Panc1 (cell line): ENCODE results near the gene FOXF2. TPM values are rescaled to one million over a fixed set of nuclear protein-coding genes. Genes with fewer than 3 reads are reported as not detected.

Experiments used
- ATAC-seq: fragments of 200-7000 bp; cut with Tn5 transposase; 2 replicates; pipeline ENCODE4 v1.9.1; 2020; ENCODE audit warnings: mild to moderate bottlenecking, moderate library complexity
- Bru-seq: library from RNA; stranded (reverse); fragments of 400-500 nt; gene quantifications from one replicate; lab custom pipeline; 2021; lab: Mats Ljungman, UMichigan
- BruChase-seq, 2 experiments: library from RNA; stranded (reverse); fragments of 400-500 nt; gene quantifications; one replicate each; lab custom pipeline; 2021; lab: Mats Ljungman, UMichigan
- BruUV-seq: library from RNA; stranded (reverse); fragments of 400-500 nt; replicated peaks from 2 replicates; lab custom pipeline; 2021; lab: Mats Ljungman, UMichigan
- CTCF ChIA-PET: fragments of 300-600 bp; sonication (Branson Sonifier 250); formaldehyde crosslinking; loops from one replicate; lab custom pipeline; 2022; ENCODE audit warnings: antibody characterized with exemption; lab: Charles Lee
- POLR2A ChIA-PET: fragments of 300-600 bp; sonication (Branson Sonifier 250); formaldehyde crosslinking; loops from one replicate; lab custom pipeline; 2022; ENCODE audit warnings: antibody characterized with exemption; lab: Charles Lee
- DNase-seq: peaks from one replicate; pipeline ENCODE4 v3.0.0-alpha.2; 2010; ENCODE audit warnings: low read depth, low spot score
- H3K27ac ChIP-seq: 2 replicates; pipeline ENCODE4 v1.5.1; 2011; ENCODE audit warnings: mild to moderate bottlenecking, low read length, inconsistent platforms
- H3K27me3 ChIP-seq: fragments of 200-500 bp; sonication (Bioruptor generic); 2 replicates; pipeline ENCODE4 v1.6.0; 2014; ENCODE audit warnings: low read length, inconsistent platforms; ENCODE audit not compliant: control insufficient read depth, insufficient read depth
- H3K36me3 ChIP-seq: fragments of 200-500 bp; sonication (Bioruptor generic); 2 replicates; pipeline ENCODE4 v1.5.1; 2014; ENCODE audit warnings: inconsistent platforms, mild to moderate bottlenecking, low read length, moderate library complexity; ENCODE audit not compliant: control insufficient read depth, insufficient read depth
- H3K4me1 ChIP-seq: 2 replicates; pipeline ENCODE4 v1.5.1; 2011; ENCODE audit warnings: inconsistent platforms, mild to moderate bottlenecking, low read length, moderate library complexity; ENCODE audit not compliant: control insufficient read depth, insufficient read depth
- H3K4me3 ChIP-seq, 2 experiments: 2 replicates each; pipeline ENCODE4 v1.5.1; 2011 to 2012; ENCODE audit warnings: low read depth in 2 of 2, low read length in 2 of 2, mild to moderate bottlenecking in 2 of 2, inconsistent platforms in 1 of 2, moderate library complexity in 1 of 2
- H3K9me3 ChIP-seq: fragments of 200-500 bp; sonication (Bioruptor generic); 2 replicates; pipeline ENCODE4 v1.5.1; 2014; ENCODE audit warnings: low read depth, mild to moderate bottlenecking, inconsistent platforms, low read length, moderate library complexity; ENCODE audit not compliant: control insufficient read depth, insufficient read depth
- POLR2AphosphoS5 ChIP-seq: IDR thresholded peaks from 2 replicates; pipeline ENCODE4 v1.6.1; 2012; ENCODE audit warnings: mild to moderate bottlenecking, low read depth, low read length, moderate library complexity
- SIN3A ChIP-seq: IDR thresholded peaks from 2 replicates; pipeline ENCODE4 v1.6.1; 2012; ENCODE audit warnings: low read depth, mild to moderate bottlenecking, low read length, moderate library complexity, borderline replicate concordance; ENCODE audit not compliant: insufficient read depth
- TCF7L2 ChIP-seq: IDR thresholded peaks from 2 replicates; pipeline ENCODE4 v1.6.1; 2011; ENCODE audit warnings: mild to moderate bottlenecking, low read depth, low read length, inconsistent platforms
- in situ Hi-C: cut with HindIII; loops from 2 replicates; pipeline ENCODE4 v1.10.0; 2016; ENCODE audit warnings: low sequenced_read_pairs, low pct_unique_long_range_greater_than_20kb
- intact Hi-C: fragments of 100-400 bp; cut with micrococcal nuclease; formaldehyde crosslinking; loops from one replicate; pipeline ENCODE4 v1.10.0; 2022; ENCODE audit not compliant: unreplicated experiment
- long read RNA-seq: library from polyadenylated mRNA; unstranded; transcript quantifications from one replicate; pipeline ENCODE4 v2.0.0, GENCODE V29; 2021; ENCODE audit not compliant: unreplicated experiment
- polyA plus RNA-seq: library from polyadenylated mRNA; unstranded; fragments of >200 nt; gene quantifications from one replicate; pipeline ENCODE4 v1.2.1, GENCODE V29; 2012; ENCODE audit warnings: missing spikeins; ENCODE audit not compliant: insufficient read length
- total RNA-seq: library from RNA; stranded (reverse); gene quantifications from one replicate; pipeline ENCODE4 v1.2.1, GENCODE V29; 2021; ENCODE audit not compliant: unreplicated experiment
- TF ChIP-seq, protein P1 (sequence below), 2 experiments: IDR thresholded peaks; 2 replicates each; pipeline ENCODE4 v1.6.1; 2011 to 2012; ENCODE audit warnings: low read depth in 2 of 2, control low read depth in 1 of 2, low read length in 1 of 2, mild to moderate bottlenecking in 1 of 2, moderate library complexity in 1 of 2; ENCODE audit not compliant: insufficient read depth in 1 of 2
- TF ChIP-seq, protein P2 (sequence below): fragments of 450-650 bp; IDR thresholded peaks from 2 replicates; pipeline ENCODE4 v1.5.1; 2017; ENCODE audit warnings: mild to moderate bottlenecking

Gene FOXF2
- 12.7 TPM for total RNA-seq
- 9.5 TPM for polyA plus RNA-seq
- Bru-seq, nascent RNA: percentile 45 among the genes with signal in this experiment
- percentile 61 among the genes with signal in this experiment for BruChase-seq, experiment 1, labeled RNA remaining after a 2-hour chase
- BruChase-seq, experiment 2, labeled RNA remaining after a 6-hour chase: percentile 65 among the genes with signal in this experiment
- long read RNA-seq, transcript FOXF2-202 (2 exons, 2,451 nt): major isoform, 50 of 60 reads
- long read RNA-seq, partial matches to known transcripts: 0 of 60 reads
- long read RNA-seq, other reads (novel, unspliced or antisense): 10 of 60 reads

DNA sequence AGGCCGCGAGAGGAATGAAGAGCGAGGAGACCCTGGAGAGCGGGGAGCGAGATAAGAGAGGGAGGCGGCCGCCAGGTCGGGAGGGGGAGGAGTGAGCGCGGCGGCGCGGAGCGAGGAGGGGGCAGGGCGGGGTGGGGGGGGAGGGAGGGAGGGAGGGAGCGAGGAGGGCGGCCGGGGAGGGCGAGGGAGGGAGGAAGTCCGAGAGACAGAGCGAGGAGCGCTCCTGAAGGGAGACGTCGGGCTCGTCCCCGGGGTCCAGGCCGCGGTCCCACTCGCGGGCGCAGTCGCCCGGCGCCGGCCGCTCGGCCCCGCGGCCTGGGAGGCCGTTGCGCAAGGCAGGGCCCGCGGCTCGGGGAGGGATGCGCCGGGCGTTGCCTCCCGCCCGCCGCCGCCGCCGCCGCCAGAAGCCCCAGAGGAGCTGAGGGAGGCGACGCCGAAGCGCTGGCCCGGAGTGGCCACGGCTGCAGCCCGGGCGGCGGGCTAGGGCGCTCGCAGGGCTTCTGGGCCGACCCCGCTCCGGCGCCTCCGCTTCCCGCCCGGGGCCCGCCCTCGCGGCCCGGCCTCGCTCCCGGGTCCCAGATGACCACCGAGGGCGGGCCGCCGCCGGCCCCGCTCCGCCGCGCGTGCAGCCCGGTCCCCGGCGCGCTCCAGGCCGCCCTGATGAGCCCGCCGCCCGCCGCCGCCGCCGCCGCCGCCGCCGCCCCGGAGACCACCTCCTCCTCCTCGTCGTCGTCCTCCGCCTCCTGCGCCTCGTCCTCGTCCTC is at the start of gene FOXF2:
Gene FOXF2, plus strand, starts transcription at position 208 of the 764 bp plus-strand sequence. Its CDS starts 372 bp downstream, at position 580.
- DNase-seq (no peak), ATAC-seq (peak; percentile 57)
- peak within 1 kb of the TSS; percentile 52 to 64 for H3K4me3 ChIP-seq
- no TSS peak for BruUV-seq
- no peaks in the 10 kb centered on the region for H3K27me3 ChIP-seq
- H3K4me1 ChIP-seq: peaks cover 10% of the 10 kb centered on the region
- no peaks in the 10 kb centered on the region for H3K9me3 ChIP-seq
- H3K27ac ChIP-seq: peak within 1 kb of the TSS; percentile 63
- no peak for TF ChIP-seq TCF7L2
- TF ChIP-seq, protein P1, sequence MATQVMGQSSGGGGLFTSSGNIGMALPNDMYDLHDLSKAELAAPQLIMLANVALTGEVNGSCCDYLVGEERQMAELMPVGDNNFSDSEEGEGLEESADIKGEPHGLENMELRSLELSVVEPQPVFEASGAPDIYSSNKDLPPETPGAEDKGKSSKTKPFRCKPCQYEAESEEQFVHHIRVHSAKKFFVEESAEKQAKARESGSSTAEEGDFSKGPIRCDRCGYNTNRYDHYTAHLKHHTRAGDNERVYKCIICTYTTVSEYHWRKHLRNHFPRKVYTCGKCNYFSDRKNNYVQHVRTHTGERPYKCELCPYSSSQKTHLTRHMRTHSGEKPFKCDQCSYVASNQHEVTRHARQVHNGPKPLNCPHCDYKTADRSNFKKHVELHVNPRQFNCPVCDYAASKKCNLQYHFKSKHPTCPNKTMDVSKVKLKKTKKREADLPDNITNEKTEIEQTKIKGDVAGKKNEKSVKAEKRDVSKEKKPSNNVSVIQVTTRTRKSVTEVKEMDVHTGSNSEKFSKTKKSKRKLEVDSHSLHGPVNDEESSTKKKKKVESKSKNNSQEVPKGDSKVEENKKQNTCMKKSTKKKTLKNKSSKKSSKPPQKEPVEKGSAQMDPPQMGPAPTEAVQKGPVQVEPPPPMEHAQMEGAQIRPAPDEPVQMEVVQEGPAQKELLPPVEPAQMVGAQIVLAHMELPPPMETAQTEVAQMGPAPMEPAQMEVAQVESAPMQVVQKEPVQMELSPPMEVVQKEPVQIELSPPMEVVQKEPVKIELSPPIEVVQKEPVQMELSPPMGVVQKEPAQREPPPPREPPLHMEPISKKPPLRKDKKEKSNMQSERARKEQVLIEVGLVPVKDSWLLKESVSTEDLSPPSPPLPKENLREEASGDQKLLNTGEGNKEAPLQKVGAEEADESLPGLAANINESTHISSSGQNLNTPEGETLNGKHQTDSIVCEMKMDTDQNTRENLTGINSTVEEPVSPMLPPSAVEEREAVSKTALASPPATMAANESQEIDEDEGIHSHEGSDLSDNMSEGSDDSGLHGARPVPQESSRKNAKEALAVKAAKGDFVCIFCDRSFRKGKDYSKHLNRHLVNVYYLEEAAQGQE (IDR thresholded peaks at IDR 0.05; ENCODE audit: insufficient read depth in 1 of 2, low read depth in 2 of 2, low read length in 1 of 2): no peak
- no peak for TF ChIP-seq SIN3A
- TF ChIP-seq, protein P2, sequence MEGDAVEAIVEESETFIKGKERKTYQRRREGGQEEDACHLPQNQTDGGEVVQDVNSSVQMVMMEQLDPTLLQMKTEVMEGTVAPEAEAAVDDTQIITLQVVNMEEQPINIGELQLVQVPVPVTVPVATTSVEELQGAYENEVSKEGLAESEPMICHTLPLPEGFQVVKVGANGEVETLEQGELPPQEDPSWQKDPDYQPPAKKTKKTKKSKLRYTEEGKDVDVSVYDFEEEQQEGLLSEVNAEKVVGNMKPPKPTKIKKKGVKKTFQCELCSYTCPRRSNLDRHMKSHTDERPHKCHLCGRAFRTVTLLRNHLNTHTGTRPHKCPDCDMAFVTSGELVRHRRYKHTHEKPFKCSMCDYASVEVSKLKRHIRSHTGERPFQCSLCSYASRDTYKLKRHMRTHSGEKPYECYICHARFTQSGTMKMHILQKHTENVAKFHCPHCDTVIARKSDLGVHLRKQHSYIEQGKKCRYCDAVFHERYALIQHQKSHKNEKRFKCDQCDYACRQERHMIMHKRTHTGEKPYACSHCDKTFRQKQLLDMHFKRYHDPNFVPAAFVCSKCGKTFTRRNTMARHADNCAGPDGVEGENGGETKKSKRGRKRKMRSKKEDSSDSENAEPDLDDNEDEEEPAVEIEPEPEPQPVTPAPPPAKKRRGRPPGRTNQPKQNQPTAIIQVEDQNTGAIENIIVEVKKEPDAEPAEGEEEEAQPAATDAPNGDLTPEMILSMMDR: no peak
- TF ChIP-seq POLR2AphosphoS5: no peak
- ChIA-PET CTCF (no interaction called here), POLR2A (no interaction called here)
- in situ Hi-C loops (no loop called here), intact Hi-C loops (loop anchor here (5.0 kb wide), 1 partner anchor 77 kb away; the partner anchor contains the start of gene FOXQ1)
- no peaks in the 10 kb centered on the region for H3K36me3 ChIP-seq

DNA sequence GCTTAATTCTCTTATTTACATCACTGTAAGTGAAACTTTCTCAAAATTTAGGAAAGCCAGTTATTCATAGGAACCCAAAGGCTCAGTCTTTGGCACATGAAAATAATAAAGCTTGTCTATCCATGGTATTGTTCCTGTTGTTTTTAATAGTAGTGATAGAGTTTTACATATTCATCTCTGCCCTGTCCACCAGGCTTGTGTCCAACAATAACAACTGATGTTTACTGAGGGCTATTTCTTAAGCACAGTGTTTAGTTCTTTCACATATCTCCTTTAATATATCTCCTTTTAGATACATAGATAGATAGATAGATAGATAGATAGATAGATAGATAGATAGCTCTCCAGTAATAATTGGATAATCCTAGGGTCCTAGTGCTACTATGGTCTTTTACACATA is 43.3 kb upstream of the FOXF2 start:
- H3K27ac ChIP-seq: no peak overlapping the region
- CTCF ChIA-PET: no interaction called here
- POLR2A ChIA-PET: interaction anchor here (0.6 kb wide), 1 partner anchor 617 kb away, joined by 4 read pairs; no protein-coding TSS in a partner anchor

More for the DNA sequence above, 43.3 kb upstream of the FOXF2 start:
- DNase-seq (no peak), ATAC-seq (0 out of 2 replicates have a peak, but pooled peaks have one; percentile 42)
- Histone ChIP-seq H3K27me3 (no peaks in the 10 kb centered on the region), H3K36me3 (no peaks in the 10 kb centered on the region), H3K4me1 (no peaks in the 10 kb centered on the region), H3K9me3 (peaks cover 16% of the 10 kb centered on the region), H3K4me3 (no peak overlapping the region)
- in situ Hi-C loops: no loop called here
- intact Hi-C loops: no loop called here
- TF ChIP-seq, protein P1 (IDR thresholded peaks at IDR 0.05; ENCODE audit: insufficient read depth in 1 of 2, low read depth in 2 of 2, low read length in 1 of 2): no peak
- TF ChIP-seq POLR2AphosphoS5 (no peak), TCF7L2 (no peak), SIN3A (no peak)
- TF ChIP-seq, protein P2: no peak
- no TSS peak for BruUV-seq
